ENCODE data around the gene CSNK1G2.

CSNK1G2 gene

DNA sequence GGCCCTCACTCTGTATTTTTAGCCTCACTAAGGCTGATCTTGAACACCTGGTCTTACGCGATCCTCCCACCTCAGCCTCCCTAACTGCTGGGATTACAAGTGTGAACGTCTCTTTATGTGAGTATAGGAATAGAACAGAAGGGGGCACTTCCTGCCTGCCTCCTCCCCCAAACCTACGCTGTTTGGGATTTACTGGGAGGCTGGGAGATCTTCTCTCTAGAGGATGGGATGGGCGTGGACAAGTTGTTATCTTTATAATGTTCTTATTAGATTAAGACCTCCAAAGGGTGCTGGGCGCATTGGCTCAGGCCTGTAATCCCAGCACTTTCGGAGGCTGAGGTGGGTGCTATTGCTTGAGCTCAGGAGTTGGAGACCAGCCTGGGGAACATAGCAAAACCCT lies 2.9 kb upstream of the CSNK1G2 start:
- ChIA-PET POLR2A (interaction anchor here (0.6 kb wide), 1 partner anchor 101 kb away, joined by 5 read pairs; no protein-coding TSS in a partner anchor), CTCF (interaction anchor here (2.4 kb wide), 1 partner anchor 15 kb away, joined by 14 read pairs; no protein-coding TSS in a partner anchor)
- DNase-seq (ENCODE audit: extremely low spot score), result no peak
- TF ChIP-seq, protein P1, sequence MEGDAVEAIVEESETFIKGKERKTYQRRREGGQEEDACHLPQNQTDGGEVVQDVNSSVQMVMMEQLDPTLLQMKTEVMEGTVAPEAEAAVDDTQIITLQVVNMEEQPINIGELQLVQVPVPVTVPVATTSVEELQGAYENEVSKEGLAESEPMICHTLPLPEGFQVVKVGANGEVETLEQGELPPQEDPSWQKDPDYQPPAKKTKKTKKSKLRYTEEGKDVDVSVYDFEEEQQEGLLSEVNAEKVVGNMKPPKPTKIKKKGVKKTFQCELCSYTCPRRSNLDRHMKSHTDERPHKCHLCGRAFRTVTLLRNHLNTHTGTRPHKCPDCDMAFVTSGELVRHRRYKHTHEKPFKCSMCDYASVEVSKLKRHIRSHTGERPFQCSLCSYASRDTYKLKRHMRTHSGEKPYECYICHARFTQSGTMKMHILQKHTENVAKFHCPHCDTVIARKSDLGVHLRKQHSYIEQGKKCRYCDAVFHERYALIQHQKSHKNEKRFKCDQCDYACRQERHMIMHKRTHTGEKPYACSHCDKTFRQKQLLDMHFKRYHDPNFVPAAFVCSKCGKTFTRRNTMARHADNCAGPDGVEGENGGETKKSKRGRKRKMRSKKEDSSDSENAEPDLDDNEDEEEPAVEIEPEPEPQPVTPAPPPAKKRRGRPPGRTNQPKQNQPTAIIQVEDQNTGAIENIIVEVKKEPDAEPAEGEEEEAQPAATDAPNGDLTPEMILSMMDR (IDR thresholded peaks at IDR 0.05; ENCODE audit: control extremely low read depth, extremely low read depth, low read depth, missing control alignments), result no peak

DNA sequence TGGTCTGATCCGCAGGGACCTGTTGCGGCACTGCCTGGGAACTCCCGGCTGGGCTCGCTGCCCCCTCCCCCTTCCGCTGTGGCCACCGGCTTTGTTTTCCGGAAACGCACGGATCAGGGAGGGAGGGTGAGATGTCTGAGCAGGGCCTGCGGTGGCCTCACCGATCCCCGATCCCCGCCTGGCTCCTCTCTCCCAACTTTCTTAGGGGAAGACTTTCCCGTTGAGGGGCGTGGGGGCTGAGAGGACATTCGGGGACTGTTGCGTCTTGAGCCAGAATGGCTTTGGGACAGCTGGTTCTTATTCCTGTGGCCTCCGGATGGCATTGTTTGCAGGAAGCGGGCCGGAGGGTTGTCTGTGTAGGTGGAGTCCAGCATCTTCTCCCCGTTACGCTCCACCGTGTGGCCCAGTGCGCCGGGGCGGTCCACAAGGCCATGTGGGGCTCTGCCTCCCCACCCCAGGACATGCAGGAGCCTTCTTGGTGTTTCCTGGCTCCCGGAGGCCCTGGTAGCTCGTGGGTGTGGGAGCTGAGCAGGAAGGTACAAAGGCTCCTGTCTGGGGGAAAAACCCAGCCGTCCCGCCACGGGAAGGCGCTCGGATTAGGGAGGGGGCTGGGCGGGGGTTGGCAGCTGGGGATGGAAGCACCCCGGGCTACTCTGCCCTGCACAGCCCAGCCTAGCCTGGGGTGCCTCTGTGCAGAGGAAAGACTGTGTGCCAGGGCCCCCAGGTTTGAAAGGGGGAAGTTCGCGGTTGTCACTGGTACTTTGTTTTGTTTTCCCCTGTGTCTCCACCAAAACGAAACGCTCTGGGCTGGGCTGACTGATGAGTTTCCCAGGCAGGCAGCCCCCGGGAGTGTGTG lies 1.3 kb downstream of the CSNK1G2 start:
- POLR2A ChIA-PET, result interaction anchor here (0.7 to 1.3 kb wide), 2 partner anchors 16 to 109 kb away, joined by 3 to 4 read pairs; no protein-coding TSS in a partner anchor
- CTCF ChIA-PET, result interaction anchor here (0.9 to 1.6 kb wide), 3 partner anchors 10 to 45 kb away, joined by 3 to 4 read pairs (median 3); no protein-coding TSS in a partner anchor
- DNase-seq (ENCODE audit: extremely low spot score), result peak; percentile 82
- TF ChIP-seq, protein P1 (IDR thresholded peaks at IDR 0.05; ENCODE audit: control extremely low read depth, extremely low read depth, low read depth, missing control alignments), result no peak

DNA sequence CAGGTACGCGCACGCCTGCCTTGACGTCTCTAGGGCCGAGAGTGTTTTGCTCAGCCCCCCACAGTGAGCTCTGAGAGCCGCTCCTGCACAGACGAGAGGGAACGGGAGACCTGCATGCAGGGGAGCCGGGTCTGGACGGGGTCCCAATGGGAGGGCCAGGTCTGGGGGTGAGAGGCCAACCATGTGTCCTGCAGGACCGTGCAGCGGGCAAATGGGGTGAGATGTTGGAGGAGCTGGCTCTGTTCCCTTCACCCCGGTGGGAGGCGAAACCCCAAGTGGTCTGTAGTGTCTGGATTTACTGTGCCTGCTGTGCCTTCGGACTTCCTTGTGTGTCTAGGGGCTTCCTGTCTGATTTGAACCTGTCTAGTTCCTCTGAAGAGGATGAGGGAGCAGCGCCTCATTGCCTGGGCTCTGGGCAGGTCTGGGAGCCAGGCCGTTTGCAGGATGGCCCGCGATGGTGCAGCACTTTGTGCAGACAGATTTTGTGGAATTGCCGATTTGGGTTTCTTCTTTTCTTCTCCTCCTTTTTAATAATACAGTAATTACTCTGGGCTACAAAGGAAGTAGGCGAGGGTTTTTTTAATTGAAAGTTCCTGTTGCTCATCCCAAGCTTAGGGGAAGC lies 2.1 kb downstream of the CSNK1G2 start:
- no peak for DNase-seq (ENCODE audit: extremely low spot score)
- TF ChIP-seq, protein P1 (IDR thresholded peaks at IDR 0.05; ENCODE audit: control extremely low read depth, extremely low read depth, low read depth, missing control alignments), result no peak
- POLR2A ChIA-PET, result interaction anchor here (1.3 kb wide), 1 partner anchor 109 kb away, joined by 3 read pairs; no protein-coding TSS in a partner anchor
- CTCF ChIA-PET, result interaction anchor here (0.6 to 1.6 kb wide), 5 partner anchors 9 to 45 kb away, joined by 3 to 4 read pairs (median 3); no protein-coding TSS in a partner anchor

DNA sequence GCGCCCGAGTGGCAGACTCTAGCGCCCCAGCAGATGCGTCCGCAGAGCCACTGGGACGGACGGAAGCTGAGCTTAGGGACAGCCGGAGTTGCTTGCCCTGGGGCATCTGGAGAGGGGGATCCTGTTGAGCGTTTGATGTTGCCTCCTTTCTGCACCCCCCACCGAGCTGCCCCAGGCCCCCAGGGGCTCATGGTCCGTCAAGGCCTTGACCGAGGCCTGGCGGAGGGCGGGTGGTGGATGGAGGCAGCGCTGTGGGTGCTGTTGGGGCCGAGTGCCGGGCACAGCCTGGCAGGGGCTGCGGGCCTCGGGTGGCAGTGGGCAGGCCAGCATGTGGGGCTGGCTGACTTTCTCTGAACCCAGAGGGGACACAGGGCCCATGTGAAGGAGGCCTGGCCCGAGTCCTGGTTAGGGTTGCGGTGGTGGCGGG lies 2.7 kb downstream of the CSNK1G2 start:
- ChIA-PET POLR2A (interaction anchor here (1.3 kb wide), 1 partner anchor 108 kb away, joined by 3 read pairs; no protein-coding TSS in a partner anchor), CTCF (interaction anchor here (0.6 to 1.6 kb wide), 3 partner anchors 9 to 15 kb away, joined by 3 read pairs; no protein-coding TSS in a partner anchor)
- TF ChIP-seq, protein P1 (IDR thresholded peaks at IDR 0.05; ENCODE audit: control extremely low read depth, extremely low read depth, low read depth, missing control alignments), result no peak
- no peak for DNase-seq (ENCODE audit: extremely low spot score)

DNA sequence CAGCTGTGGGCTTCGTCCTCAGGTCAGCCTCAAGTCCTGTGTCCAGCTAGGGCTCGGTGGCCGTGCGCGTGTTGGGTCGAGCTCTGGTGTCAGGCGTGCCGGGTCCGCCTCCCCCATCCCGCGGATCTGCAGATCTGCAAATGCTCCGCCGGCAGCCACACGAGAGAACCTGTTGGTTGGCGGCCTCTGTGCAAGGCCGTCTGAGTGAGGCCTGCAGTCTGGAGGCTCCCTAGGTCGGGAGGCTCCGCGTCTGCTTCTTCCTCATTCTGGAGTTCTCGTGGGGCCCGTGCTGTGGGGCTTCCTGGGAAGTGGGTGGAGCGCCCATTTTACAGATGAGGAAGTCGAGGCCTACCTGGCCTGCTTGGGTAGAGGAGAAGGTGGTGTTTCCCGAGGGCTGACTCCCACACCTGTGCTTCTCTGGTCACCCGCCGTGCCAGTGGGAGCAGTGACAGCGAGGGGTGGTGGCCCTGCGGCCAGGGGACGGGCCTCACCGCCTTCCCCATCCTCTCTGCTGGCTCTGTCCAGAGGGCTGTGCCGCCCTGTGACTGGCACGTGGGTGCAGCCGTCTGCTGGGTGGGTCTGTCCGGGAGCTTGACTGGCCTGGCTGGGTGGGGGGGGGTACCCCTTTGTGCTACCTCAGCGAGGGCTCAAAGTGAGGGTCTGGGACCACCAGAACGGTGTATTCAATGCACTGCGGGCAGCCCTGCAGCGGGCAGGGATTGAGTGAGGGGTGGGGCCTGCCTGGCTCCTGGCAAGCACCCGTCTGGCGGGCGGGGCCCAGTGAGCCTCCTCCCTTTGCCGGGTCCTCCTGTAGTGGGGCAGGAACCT lies 3.3 kb downstream of the CSNK1G2 start:
- DNase-seq (ENCODE audit: extremely low spot score), result no peak
- ChIA-PET POLR2A (interaction anchor here (1.3 kb wide), 1 partner anchor 107 kb away, joined by 3 read pairs; no protein-coding TSS in a partner anchor), CTCF (interaction anchor here (1.0 to 2.1 kb wide), 3 partner anchors 15 to 16 kb away, joined by 3 to 9 read pairs (median 4); no protein-coding TSS in a partner anchor)
- TF ChIP-seq, protein P1 (IDR thresholded peaks at IDR 0.05; ENCODE audit: control extremely low read depth, extremely low read depth, low read depth, missing control alignments), result no peak

All from GM10248 (cell line).